HCT116 (cell line): ENCODE measurements around the gene CTDSP1. TPM values are rescaled to one million over a fixed set of nuclear protein-coding genes. Genes with fewer than 3 reads are reported as not detected.
A peak's percentile ranks its signal among the peaks of the same experiment; 100 is the strongest.

Source experiments
- ATAC-seq: fragments of 200-7000 bp; cut with Tn5 transposase; 2 replicates; pipeline ENCODE4 v1.9.1; 2020; ENCODE audit warnings: mild to moderate bottlenecking, moderate library complexity
- BruUV-seq: library from RNA; stranded (reverse); fragments of 400-500 nt; replicated peaks from 2 replicates; lab custom pipeline; 2021; lab: Mats Ljungman, UMichigan
- CTCF ChIA-PET: fragments of 300-600 bp; sonication (Branson Sonifier 250); formaldehyde crosslinking; loops from one replicate; lab custom pipeline; 2021; ENCODE audit warnings: antibody characterized with exemption; lab: Charles Lee
- POLR2A ChIA-PET: fragments of 300-600, 350-600 bp; sonication (Branson Sonifier 250); formaldehyde crosslinking; loops from one replicate; lab custom pipeline; 2021; ENCODE audit warnings: antibody characterized with exemption; lab: Charles Lee
- RAD21 ChIA-PET, 2 experiments: fragments of 300-600 bp; sonication (Branson Sonifier 250); formaldehyde crosslinking; loops; one replicate each; lab custom pipeline; 2023; ENCODE audit warnings: low total read pairs in 2 of 2; ENCODE audit not compliant: uncharacterized antibody in 2 of 2, unreplicated experiment in 2 of 2, low non-redundant PET in 1 of 2; lab: Charles Lee
- DNase-seq: peaks from one replicate; pipeline ENCODE4 v3.0.0-alpha.2; 2010; ENCODE audit warnings: low read depth, low spot score
- H2AFZ ChIP-seq: fragments of 200-600 bp; shearing (Covaris generic), sonication (generic); 2 replicates; pipeline ENCODE4 v1.6.1; 2017; ENCODE audit warnings: low read depth, mixed run types, mixed read lengths, antibody characterized with exemption, low read length; ENCODE audit not compliant: poor library complexity, severe bottlenecking
- H3K27ac ChIP-seq: 2 replicates; pipeline ENCODE4 v1.5.1; 2012; ENCODE audit warnings: low read depth, low read length
- H3K27me3 ChIP-seq: fragments of 200-600 bp; sonication (generic); 2 replicates; pipeline ENCODE4 v1.6.1; 2016; ENCODE audit warnings: mixed run types, low read length, mixed read lengths; ENCODE audit not compliant: insufficient read depth
- H3K36me3 ChIP-seq, 2 experiments: fragments of 200-500 bp in 1 of 2; fragments of 200-600 bp in 1 of 2; sonication (Bioruptor generic) in 1 of 2; sonication (generic) in 1 of 2; 2 replicates each; pipeline versions ENCODE4 v1.5.1 to v1.6.1; 2014 to 2016; ENCODE audit warnings: low read length in 2 of 2, inconsistent platforms in 1 of 2, mixed read lengths in 1 of 2, mixed run types in 1 of 2; ENCODE audit not compliant: insufficient read depth in 2 of 2, control insufficient read depth in 1 of 2
- H3K4me1 ChIP-seq, 2 experiments: fragments of 200-600 bp in 1 of 2; sonication (generic) in 1 of 2; 2 replicates each; pipeline versions ENCODE4 v1.5.1 to v1.6.1; 2012 to 2017; ENCODE audit warnings: low read length in 2 of 2, inconsistent platforms in 1 of 2, mild to moderate bottlenecking in 1 of 2, mixed read lengths in 1 of 2, mixed run types in 1 of 2, moderate library complexity in 1 of 2; ENCODE audit not compliant: insufficient read depth in 2 of 2, control insufficient read depth in 1 of 2
- H3K4me2 ChIP-seq: fragments of 200-600 bp; sonication (generic); 2 replicates; pipeline ENCODE4 v1.6.1; 2017; ENCODE audit warnings: mixed run types, low read length, mixed read lengths
- H3K4me3 ChIP-seq, 2 experiments: fragments of 200-600 bp in 1 of 2; sonication (generic) in 1 of 2; replicated peaks in 1 of 2; 2 replicates each; pipeline ENCODE4 v1.5.1; 2011 to 2016; ENCODE audit warnings: low read length in 2 of 2, control low read depth in 1 of 2, low read depth in 1 of 2, mild to moderate bottlenecking in 1 of 2, mixed read lengths in 1 of 2, mixed run types in 1 of 2
- H3K79me2 ChIP-seq: fragments of 200-600 bp; sonication (generic); 2 replicates; pipeline ENCODE4 v1.6.1; 2017; ENCODE audit warnings: mild to moderate bottlenecking, mixed run types, low read length, moderate library complexity, mixed read lengths; ENCODE audit not compliant: insufficient read depth
- H3K9ac ChIP-seq: fragments of 200-600 bp; sonication (generic); 2 replicates; pipeline ENCODE4 v1.6.1; 2016; ENCODE audit warnings: low read length, mixed read lengths
- H3K9me2 ChIP-seq: fragments of 200-600 bp; sonication (generic), shearing (Covaris generic); 2 replicates; pipeline ENCODE4 v1.6.1; 2017; ENCODE audit warnings: mixed run types, mild to moderate bottlenecking, moderate library complexity; ENCODE audit not compliant: insufficient read depth
- H3K9me3 ChIP-seq, 2 experiments: fragments of 200-500 bp in 1 of 2; fragments of 200-600 bp in 1 of 2; sonication (Bioruptor generic) in 1 of 2; sonication (generic) in 1 of 2; 2 replicates each; pipeline ENCODE4 v1.6.1; 2014 to 2017; ENCODE audit warnings: low read length in 2 of 2, mixed read lengths in 2 of 2, inconsistent platforms in 1 of 2, low read depth in 1 of 2, mild to moderate bottlenecking in 1 of 2, mixed run types in 1 of 2, moderate library complexity in 1 of 2; ENCODE audit not compliant: control insufficient read depth in 1 of 2, insufficient read depth in 1 of 2
- H4K20me1 ChIP-seq: fragments of 200-600 bp; sonication (generic), shearing (Covaris generic); 2 replicates; pipeline ENCODE4 v1.6.1; 2017; ENCODE audit warnings: mixed run types, mild to moderate bottlenecking, moderate library complexity; ENCODE audit not compliant: insufficient read depth
- ATF3 ChIP-seq: IDR thresholded peaks from 2 replicates; pipeline ENCODE4 v1.6.1; 2012
- CBX3 ChIP-seq: IDR thresholded peaks from 2 replicates; pipeline ENCODE4 v1.6.1; 2012; ENCODE audit warnings: low read depth
- CEBPB ChIP-seq: IDR thresholded peaks from 2 replicates; pipeline ENCODE4 v1.6.1; 2012; ENCODE audit warnings: low read depth
- EGR1 ChIP-seq: IDR thresholded peaks from 2 replicates; pipeline ENCODE4 v1.6.1; 2012; ENCODE audit warnings: low read depth
- ELF1 ChIP-seq: IDR thresholded peaks from 2 replicates; pipeline ENCODE4 v1.6.1; 2012; ENCODE audit warnings: low read depth, borderline replicate concordance
- EZH2 ChIP-seq: fragments of 200-600 bp; sonication (generic); IDR thresholded peaks from 2 replicates; pipeline ENCODE4 v1.6.1; 2017; ENCODE audit warnings: antibody characterized with exemption, mixed run types
- EZH2phosphoT487 ChIP-seq: fragments of 200-600 bp; IDR thresholded peaks from 2 replicates; pipeline ENCODE4 v1.6.1; 2018; ENCODE audit warnings: antibody characterized with exemption, borderline replicate concordance
- FOSL1 ChIP-seq: IDR thresholded peaks from 2 replicates; pipeline ENCODE4 v1.6.1; 2012; ENCODE audit warnings: low read depth
- JUND ChIP-seq: IDR thresholded peaks from 2 replicates; pipeline ENCODE4 v1.6.1; 2012
- POLR2A ChIP-seq: IDR thresholded peaks from 2 replicates; pipeline ENCODE4 v1.7.0; 2011; ENCODE audit warnings: borderline replicate concordance; ENCODE audit not compliant: insufficient read depth, insufficient read length; ENCODE audit errors: extremely low read depth
- RAD21 ChIP-seq: IDR thresholded peaks from 2 replicates; pipeline ENCODE4 v1.6.1; 2012; ENCODE audit warnings: low read depth, mild to moderate bottlenecking
- REST ChIP-seq: IDR thresholded peaks from 2 replicates; pipeline ENCODE4 v1.6.1; 2012; ENCODE audit warnings: low read depth
- SIN3A ChIP-seq: IDR thresholded peaks from 2 replicates; pipeline ENCODE4 v1.6.1; 2012; ENCODE audit warnings: low read depth
- SP1 ChIP-seq: IDR thresholded peaks from 2 replicates; pipeline ENCODE4 v1.6.1; 2012; ENCODE audit warnings: low read depth
- TCF7L2 ChIP-seq: IDR thresholded peaks from 2 replicates; pipeline ENCODE4 v1.7.0; 2011; ENCODE audit warnings: borderline replicate concordance, inconsistent platforms; ENCODE audit not compliant: insufficient read depth, insufficient read length; ENCODE audit errors: extremely low read depth
- YY1 ChIP-seq: IDR thresholded peaks from 2 replicates; pipeline ENCODE4 v1.6.1; 2011; ENCODE audit warnings: low read length, low read depth, moderate library complexity, mild to moderate bottlenecking; ENCODE audit not compliant: insufficient replicate concordance; ENCODE audit errors: extremely low read depth
- ZBTB33 ChIP-seq: IDR thresholded peaks from 2 replicates; pipeline ENCODE4 v1.6.1; 2011; ENCODE audit warnings: mild to moderate bottlenecking, low read length, moderate library complexity; ENCODE audit not compliant: insufficient replicate concordance; ENCODE audit errors: extremely low read depth
- ZFX ChIP-seq: fragments of 450-650 bp; IDR thresholded peaks from 2 replicates; pipeline ENCODE4 v1.6.1; 2017
- intact Hi-C: fragments of 100-400 bp; cut with micrococcal nuclease; formaldehyde crosslinking; loops from 2 replicates; pipeline ENCODE4 v1.10.0; 2022
- total RNA-seq: library from RNA; stranded (reverse); gene quantifications from one replicate; pipeline ENCODE4 v1.2.1, GENCODE V29; 2021; ENCODE audit not compliant: unreplicated experiment

Gene CTDSP1
- total RNA-seq, 1 experiment from 2014 or later = 90.7 TPM

GRCh38 chr2:218405086-218405745 lies 5.5 kb downstream of the CTDSP1 start:
- no peak for DNase-seq
- Histone ChIP-seq H3K9me2 (no peaks in the 10 kb centered on the region), H3K4me2 (peak overlapping the region; percentile 96), H3K27ac (peak overlapping the region; percentile 90), H3K9ac (peak overlapping the region; percentile 69), H3K4me3 (peak overlapping the region in 1 of 2 experiments; percentile 56; a peak in 3 of 4 replicates), H3K27me3 (no peaks in the 10 kb centered on the region), H2AFZ (no peak overlapping the region), H3K79me2 (peaks cover 24% of the 10 kb centered on the region), H3K36me3 (peaks cover 17 to 18% of the 10 kb centered on the region in 2 experiments), H4K20me1 (no peaks in the 10 kb centered on the region), H3K9me3 (no peaks in the 10 kb centered on the region), H3K4me1 (peaks cover 25 to 33% of the 10 kb centered on the region in 2 experiments)
- RAD21 ChIA-PET = no interaction called here
- intact Hi-C loops = loop anchor here (5.0 kb wide), 1 partner anchor 442 kb away; no protein-coding TSS in a partner anchor
- CTCF ChIA-PET = interaction anchor here (0.6 to 1.6 kb wide), 2 partner anchors 9 to 348 kb away, joined by 3 to 8 read pairs; no protein-coding TSS in a partner anchor
- TF ChIP-seq FOSL1 (no peak), JUND (no peak), POLR2A (no peak), YY1 (no peak), EGR1 (no peak), ZFX (no peak), SP1 (no peak), RAD21 (no peak), TCF7L2 (no peak), ATF3 (no peak), ELF1 (no peak), SIN3A (no peak), EZH2 (no peak), ZBTB33 (no peak), EZH2phosphoT487 (no peak), CEBPB (no peak), REST (no peak), CBX3 (no peak)
- POLR2A ChIA-PET = no interaction called here
- BruUV-seq = TSS peak; percentile 32
- peak; percentile 0; the same call in 1 of the 2 replicates for ATAC-seq
